Measurements from ENCODE around the gene ARFGAP3. TPM values are rescaled to one million over a fixed set of nuclear protein-coding genes. Genes with fewer than 3 reads are reported as not detected.

The ARFGAP3 gene
- polyA plus RNA-seq, 1 of the 3 experiments (the other 2 are of a cell fraction): 12.6 TPM

- H3K27ac ChIP-seq (ENCODE audit: low read depth in 2 of 2, low read length in 1 of 2): peak overlapping the region; percentile 77 to 86
- WGBS (ENCODE audit: low lambda C conversion rate): 0% methylated on average over 16 of the region's 44 CpGs
- DNase-seq: no peak
- H3K4me2 ChIP-seq: peak overlapping the region; percentile 75
- H3K27me3 ChIP-seq (ENCODE audit: insufficient read depth): no peaks in the 10 kb centered on the region
- POLR2A ChIA-PET: no interaction called here
- H3K36me3 ChIP-seq (replicated peaks in 1 of 2; ENCODE audit: control insufficient read depth in 1 of 2, insufficient read depth in 2 of 2, low read length in 1 of 2): no peaks in the 10 kb centered on the region
- H3K9ac ChIP-seq: peak overlapping the region; percentile 83
- H3K4me3 ChIP-seq (ENCODE audit: low read depth in 2 of 2, low read length in 1 of 2): peak overlapping the region; percentile 66 to 67
- peaks cover 0 to 4% of the 10 kb centered on the region in 2 experiments; a peak in 2 of 4 replicates for H3K4me1 ChIP-seq (ENCODE audit: control insufficient read depth in 1 of 2, insufficient read depth in 2 of 2, low read depth in 1 of 2, low read length in 1 of 2)
- no peak overlapping the region for H2AFZ ChIP-seq (ENCODE audit: low read depth)
- no peaks in the 10 kb centered on the region for H3K9me2 ChIP-seq
- H3K79me2 ChIP-seq (ENCODE audit: insufficient read depth): peaks cover 52% of the 10 kb centered on the region
- CTCF ChIA-PET: interaction anchor here (1.4 kb wide), 1 partner anchor 11 kb away, joined by 4 read pairs; no protein-coding TSS in a partner anchor
- peaks cover 11% of the 10 kb centered on the region; the same call in 1 of the 2 replicates for H4K20me1 ChIP-seq (ENCODE audit: insufficient read depth)
- TF ChIP-seq CHD2 (IDR thresholded peaks at IDR 0.05; ENCODE audit: low read length, partially characterized antibody) (no peak), MAX (IDR thresholded peaks at IDR 0.05; ENCODE audit: low read depth) (no peak), FOXJ3 (CRISPR knock-in tag; IDR thresholded peaks at IDR 0.05) (no peak), USF2 (IDR thresholded peaks at IDR 0.05; ENCODE audit: borderline replicate concordance, low read depth, low read length) (no peak), FOXM1 (IDR thresholded peaks at IDR 0.05; ENCODE audit: low read depth) (no peak), EZH2phosphoT487 (IDR thresholded peaks at IDR 0.05; ENCODE audit: borderline replicate concordance, low read depth) (no peak), JUND (IDR thresholded peaks at IDR 0.05) (no peak), RXRA (IDR thresholded peaks at IDR 0.05; ENCODE audit: borderline replicate concordance, low read depth) (no peak)
- H3F3A ChIP-seq (replicated peaks; ENCODE audit: insufficient read depth): peaks cover 3% of the 10 kb centered on the region
- no peaks in the 10 kb centered on the region for H3K9me3 ChIP-seq
These were observed 751 bp downstream of the ARFGAP3 start for GRCh38 chr22:42856179-42856864.

GRCh38 chr22:42855721-42856120 lies 1.4 kb downstream of the ARFGAP3 start:
- Histone ChIP-seq H3K4me2 (peak overlapping the region; percentile 75), H3K9ac (peak overlapping the region; percentile 83; the same call in 1 of the 2 replicates), H3K27ac (ENCODE audit: low read depth in 2 of 2, low read length in 1 of 2) (peak overlapping the region in 1 of 2 experiments; percentile 86; a peak in 1 of 4 replicates), H3K36me3 (replicated peaks in 1 of 2; ENCODE audit: control insufficient read depth in 1 of 2, insufficient read depth in 2 of 2, low read length in 1 of 2) (no peaks in the 10 kb centered on the region), H3K4me1 (ENCODE audit: control insufficient read depth in 1 of 2, insufficient read depth in 2 of 2, low read depth in 1 of 2, low read length in 1 of 2) (peaks cover 0 to 4% of the 10 kb centered on the region in 2 experiments; a peak in 2 of 4 replicates), H3F3A (replicated peaks; ENCODE audit: insufficient read depth) (peaks cover 3% of the 10 kb centered on the region), H3K27me3 (ENCODE audit: insufficient read depth) (no peaks in the 10 kb centered on the region), H3K4me3 (ENCODE audit: low read depth in 2 of 2, low read length in 1 of 2) (peak overlapping the region; percentile 66 to 67), H3K9me3 (no peaks in the 10 kb centered on the region), H2AFZ (ENCODE audit: low read depth) (no peak overlapping the region), H3K79me2 (ENCODE audit: insufficient read depth) (peaks cover 58% of the 10 kb centered on the region), H3K9me2 (no peaks in the 10 kb centered on the region), H4K20me1 (ENCODE audit: insufficient read depth) (peaks cover 17% of the 10 kb centered on the region; the same call in 1 of the 2 replicates)
- ChIA-PET CTCF (interaction anchor here (0.6 kb wide), 1 partner anchor 12 kb away, joined by 4 read pairs; no protein-coding TSS in a partner anchor), POLR2A (no interaction called here)
- DNase-seq: no peak
- TF ChIP-seq FOXM1 (IDR thresholded peaks at IDR 0.05; ENCODE audit: low read depth) (no peak), FOSL2 (IDR thresholded peaks at IDR 0.05; ENCODE audit: borderline replicate concordance, low read depth) (no peak), MAX (IDR thresholded peaks at IDR 0.05; ENCODE audit: low read depth) (no peak), MXI1 (IDR thresholded peaks at IDR 0.05; ENCODE audit: low read depth, low read length) (no peak), GABPA (IDR thresholded peaks at IDR 0.05; ENCODE audit: low read depth) (no peak), RCOR1 (IDR thresholded peaks at IDR 0.05; ENCODE audit: low read length) (no peak), NFIC (IDR thresholded peaks at IDR 0.05; ENCODE audit: borderline replicate concordance) (no peak), TAF1 (IDR thresholded peaks at IDR 0.05; ENCODE audit: borderline replicate concordance, low read depth, low read length) (no peak), PBX3 (IDR thresholded peaks at IDR 0.05) (no peak), USF2 (IDR thresholded peaks at IDR 0.05; ENCODE audit: borderline replicate concordance, low read depth, low read length) (no peak), EP300 (IDR thresholded peaks at IDR 0.05; ENCODE audit: borderline replicate concordance in 1 of 2, low read depth in 1 of 2, low read length in 1 of 2) (no peak), SIN3A (IDR thresholded peaks at IDR 0.05; ENCODE audit: borderline replicate concordance, low read depth, low read length) (no peak), USF1 (IDR thresholded peaks at IDR 0.05; ENCODE audit: borderline replicate concordance, low read depth) (no peak), ELF1 (IDR thresholded peaks at IDR 0.05) (no peak), JUND (IDR thresholded peaks at IDR 0.05) (no peak), RAD21 (IDR thresholded peaks at IDR 0.05; ENCODE audit: low read length) (no peak)
- 52% methylated on average over 3 of the region's 4 CpGs for WGBS (ENCODE audit: low lambda C conversion rate)

All from SK-N-SH (cell line).